ENCODE results near the gene PKDCC.

Gene PKDCC

DNA sequence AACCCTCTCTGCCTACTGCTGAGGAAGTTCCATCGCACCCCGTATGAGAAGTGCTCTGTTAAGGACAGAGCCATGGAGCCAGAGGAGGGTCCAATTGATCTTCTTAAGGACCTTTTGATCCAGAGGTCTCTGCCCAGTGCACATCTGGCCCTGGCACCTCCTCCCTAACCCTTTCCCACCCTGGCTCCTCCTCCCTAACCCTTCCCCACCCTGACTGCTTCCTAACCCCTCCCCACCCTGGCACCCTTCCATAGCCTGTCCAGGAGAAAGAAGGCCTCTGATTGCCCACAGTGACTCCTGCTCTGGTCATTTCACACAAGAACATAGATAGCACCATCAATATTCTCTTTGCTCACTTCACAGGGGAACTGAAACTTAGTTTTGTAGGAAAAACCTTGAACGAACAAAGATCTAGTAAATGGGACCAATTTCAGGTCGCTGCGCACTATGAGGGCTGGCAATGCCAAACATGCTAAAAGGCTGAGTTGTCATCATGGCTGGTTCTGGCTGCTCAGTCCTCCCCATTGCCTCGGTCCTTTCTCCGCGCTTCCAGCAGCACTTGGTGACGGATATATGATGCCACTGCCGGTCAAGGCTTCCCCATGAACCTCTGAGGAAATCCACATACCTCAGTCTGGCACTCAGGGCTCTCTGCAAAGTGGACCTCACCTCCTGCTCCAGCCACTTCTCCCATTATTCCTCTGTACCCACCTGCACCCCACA is 49.2 kb downstream of the PKDCC start:
- H3K4me3 ChIP-seq (ENCODE audit: low read depth, low read length): no peak overlapping the region
- TF ChIP-seq, protein P1, sequence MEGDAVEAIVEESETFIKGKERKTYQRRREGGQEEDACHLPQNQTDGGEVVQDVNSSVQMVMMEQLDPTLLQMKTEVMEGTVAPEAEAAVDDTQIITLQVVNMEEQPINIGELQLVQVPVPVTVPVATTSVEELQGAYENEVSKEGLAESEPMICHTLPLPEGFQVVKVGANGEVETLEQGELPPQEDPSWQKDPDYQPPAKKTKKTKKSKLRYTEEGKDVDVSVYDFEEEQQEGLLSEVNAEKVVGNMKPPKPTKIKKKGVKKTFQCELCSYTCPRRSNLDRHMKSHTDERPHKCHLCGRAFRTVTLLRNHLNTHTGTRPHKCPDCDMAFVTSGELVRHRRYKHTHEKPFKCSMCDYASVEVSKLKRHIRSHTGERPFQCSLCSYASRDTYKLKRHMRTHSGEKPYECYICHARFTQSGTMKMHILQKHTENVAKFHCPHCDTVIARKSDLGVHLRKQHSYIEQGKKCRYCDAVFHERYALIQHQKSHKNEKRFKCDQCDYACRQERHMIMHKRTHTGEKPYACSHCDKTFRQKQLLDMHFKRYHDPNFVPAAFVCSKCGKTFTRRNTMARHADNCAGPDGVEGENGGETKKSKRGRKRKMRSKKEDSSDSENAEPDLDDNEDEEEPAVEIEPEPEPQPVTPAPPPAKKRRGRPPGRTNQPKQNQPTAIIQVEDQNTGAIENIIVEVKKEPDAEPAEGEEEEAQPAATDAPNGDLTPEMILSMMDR (IDR thresholded peaks at IDR 0.05; ENCODE audit: low read depth, low read length): no peak

DNA sequence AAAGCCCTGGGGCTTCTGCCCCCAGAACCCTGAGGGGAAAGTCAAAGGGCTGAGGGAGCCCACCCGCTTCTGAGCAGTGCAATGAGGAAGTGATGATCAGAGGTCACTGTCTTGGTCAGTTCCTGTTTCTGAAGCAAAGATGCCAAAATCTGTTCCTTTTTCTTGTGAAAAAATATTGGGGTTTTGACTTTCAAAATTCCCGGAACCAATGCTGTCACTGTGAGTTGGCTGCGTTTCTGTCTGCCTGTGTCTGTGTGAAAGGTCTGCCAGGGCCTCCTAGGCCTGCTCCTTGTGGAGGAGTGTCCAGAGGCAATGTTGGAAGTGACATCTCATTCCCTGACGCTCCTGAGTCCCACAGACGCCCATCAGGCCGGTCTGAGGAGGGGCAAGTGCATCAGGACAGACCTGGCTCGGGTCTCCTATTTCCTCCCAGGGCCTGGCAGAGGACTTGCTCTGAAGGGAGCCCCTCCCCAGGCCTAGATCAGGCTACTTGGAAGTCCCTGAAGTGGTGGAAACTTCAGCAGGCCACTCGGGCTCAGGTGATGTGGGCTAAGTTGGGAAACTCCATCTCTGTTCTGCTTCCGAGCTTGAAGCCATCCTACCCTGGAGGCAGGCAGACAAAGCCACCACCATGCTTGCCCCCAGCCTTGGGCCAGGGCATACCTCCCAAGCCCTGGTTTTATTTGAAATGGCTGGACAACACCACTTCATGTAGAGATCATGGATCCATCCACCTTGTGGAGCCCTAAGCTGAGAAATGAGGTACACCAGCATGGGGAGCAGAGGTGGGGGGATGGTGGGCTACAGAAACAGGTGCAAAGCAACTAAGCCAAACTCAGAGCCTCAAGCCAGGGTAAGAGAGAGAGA is 51.0 kb downstream of the PKDCC start:
- H3K4me3 ChIP-seq (ENCODE audit: low read depth, low read length): no peak overlapping the region
- TF ChIP-seq, protein P1 (IDR thresholded peaks at IDR 0.05; ENCODE audit: low read depth, low read length): no peak

DNA sequence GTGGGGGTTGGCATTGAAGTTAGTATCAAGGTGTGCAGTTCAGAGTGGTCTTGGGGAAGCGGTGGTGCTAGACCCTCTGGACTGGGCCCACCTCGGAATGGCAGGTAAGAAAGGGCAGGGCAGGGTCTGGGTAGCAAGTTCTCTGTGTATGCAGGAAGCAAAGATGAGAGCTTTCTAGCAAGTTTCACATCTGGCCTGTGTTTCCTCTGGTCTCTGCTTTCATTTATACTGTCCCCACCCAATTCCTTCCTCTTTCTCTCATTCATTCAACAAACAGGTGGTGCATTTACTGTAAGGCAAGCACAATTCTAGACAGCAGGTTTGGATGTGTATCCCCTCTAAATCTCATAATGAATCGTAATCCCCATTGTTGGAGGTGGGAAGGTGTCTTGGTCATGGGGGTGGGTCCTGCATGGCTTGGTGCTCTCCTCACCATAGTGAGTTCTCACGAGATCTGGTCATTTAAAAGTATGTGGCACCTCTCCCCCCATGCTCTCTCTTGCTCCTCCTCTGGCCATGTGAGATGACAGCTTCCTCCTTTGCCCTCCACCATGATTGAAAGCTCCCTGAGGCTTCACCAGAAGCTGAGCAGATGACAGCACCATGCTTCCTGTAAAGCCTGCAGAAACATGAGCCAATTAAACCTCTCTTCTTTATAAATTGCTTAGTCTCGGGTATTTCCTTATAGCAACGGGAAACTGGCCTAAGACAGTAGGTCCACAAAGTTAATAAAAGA is 51.8 kb downstream of the PKDCC start:
- H3K4me3 ChIP-seq (ENCODE audit: low read depth, low read length): no peak overlapping the region
- TF ChIP-seq, protein P1 (IDR thresholded peaks at IDR 0.05; ENCODE audit: low read depth, low read length): no peak

DNA sequence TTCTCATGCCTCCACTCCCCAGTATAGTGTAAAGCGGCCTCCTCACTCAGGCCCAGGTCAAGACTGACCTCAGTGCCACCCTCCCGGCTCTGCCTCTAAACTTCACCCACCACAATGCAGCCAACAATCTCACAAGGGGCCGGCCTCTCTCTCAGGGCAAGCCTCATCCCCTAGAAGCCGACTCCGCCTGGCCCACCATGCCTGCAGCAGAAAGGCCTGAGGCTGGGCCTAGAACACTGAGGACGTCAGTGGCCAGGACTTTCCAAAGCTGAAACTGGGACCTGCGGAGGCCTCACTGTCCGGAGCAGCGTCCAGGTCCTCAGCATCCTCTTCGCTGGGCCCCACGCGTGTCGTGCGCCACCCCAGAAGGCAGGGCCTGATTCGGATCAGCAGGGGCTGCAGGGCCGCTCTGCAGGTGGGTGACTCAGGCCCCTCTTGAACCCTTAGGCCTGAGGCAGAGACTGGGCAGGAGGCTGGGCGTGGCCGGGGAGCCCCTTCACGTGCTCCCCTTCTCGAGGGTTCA is 52.9 kb downstream of the PKDCC start:
- no peak overlapping the region for H3K4me3 ChIP-seq (ENCODE audit: low read depth, low read length)
- TF ChIP-seq, protein P1 (IDR thresholded peaks at IDR 0.05; ENCODE audit: low read depth, low read length): no peak

DNA sequence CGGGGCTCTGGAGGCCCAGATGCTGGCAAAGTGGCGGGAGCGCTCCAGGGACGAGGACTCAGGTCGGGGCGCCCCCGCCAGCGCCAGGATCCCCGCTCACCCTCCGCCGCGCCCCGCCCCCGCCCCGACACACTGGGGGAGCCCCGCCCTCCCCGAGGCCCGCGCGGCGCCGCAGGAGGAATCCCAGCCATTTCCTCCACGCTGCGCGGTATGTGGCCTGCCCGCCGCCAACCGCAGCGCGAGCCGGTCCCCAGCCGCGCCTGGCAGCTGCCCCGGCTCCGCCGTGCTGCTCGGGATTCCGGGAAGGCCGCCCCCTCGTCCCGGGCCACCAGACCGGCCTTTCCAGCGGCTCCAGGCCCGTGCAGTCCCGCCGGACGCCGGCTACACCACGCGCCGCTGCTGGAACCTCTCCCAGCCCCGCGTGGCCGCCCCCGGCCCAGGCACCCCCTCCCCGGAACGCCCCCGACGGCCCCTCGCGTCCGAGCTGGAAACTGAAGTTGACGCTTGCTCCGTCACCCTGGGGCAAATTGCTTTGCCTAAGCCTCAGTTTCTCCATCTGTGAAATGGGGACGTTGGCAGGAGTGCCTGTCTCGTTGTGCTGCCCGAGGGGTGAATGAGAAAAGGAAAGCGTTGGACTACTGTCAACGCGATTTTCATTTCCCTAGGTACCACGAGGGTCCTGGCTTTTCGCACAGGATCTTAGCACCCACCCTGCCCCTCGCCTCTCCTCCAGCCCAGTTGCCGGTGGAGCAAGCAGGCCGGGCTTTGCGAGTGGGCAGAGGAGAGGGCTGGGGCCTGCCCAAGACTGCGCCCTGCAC is 53.6 kb downstream of the PKDCC start:
- H3K4me3 ChIP-seq (ENCODE audit: low read depth, low read length): peak overlapping the region; percentile 39; the same call in 1 of the 2 replicates
- TF ChIP-seq, protein P1 (IDR thresholded peaks at IDR 0.05; ENCODE audit: low read depth, low read length): no peak

DNA sequence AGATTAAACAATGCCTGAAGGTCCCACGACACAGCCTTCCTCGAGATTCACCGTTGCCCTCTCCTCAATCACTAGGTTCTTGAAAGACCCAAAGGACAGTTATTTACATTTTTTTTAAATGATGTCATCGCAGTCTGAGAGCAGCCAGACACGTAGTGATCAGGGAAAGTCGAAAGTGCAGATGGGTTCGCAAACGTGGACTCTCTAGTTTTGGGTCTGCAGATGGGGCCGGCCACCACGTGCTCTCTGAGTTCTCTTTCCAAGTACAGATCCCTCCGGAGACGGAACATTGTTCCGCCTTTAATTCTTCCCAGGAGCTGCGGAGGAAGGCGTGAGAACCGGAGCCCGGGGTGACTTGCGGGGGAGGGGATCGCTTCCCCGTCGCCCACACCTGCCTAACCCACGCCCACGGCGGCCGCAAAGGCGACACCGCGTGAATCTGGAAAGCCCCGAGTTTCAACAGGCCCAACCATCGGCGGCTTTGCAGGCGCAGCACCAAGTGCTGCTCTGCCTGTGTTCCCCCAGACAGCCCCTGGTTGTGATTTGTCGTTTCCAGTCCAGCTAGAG is 54.3 kb downstream of the PKDCC start:
- TF ChIP-seq, protein P1 (IDR thresholded peaks at IDR 0.05; ENCODE audit: low read depth, low read length): no peak
- H3K4me3 ChIP-seq (ENCODE audit: low read depth, low read length): peak overlapping the region; percentile 39
